HEK293T (cell line): Measurements from ENCODE around the gene STXBP1.

Experiments used
- ELF4 ChIP-seq: fragments of 450-650 bp; IDR thresholded peaks from 2 replicates; pipeline ENCODE4 v1.6.1; 2017; ENCODE audit warnings: antibody characterized with exemption
- FOXA1 ChIP-seq: fragments of 450-650 bp; IDR thresholded peaks from 2 replicates; pipeline ENCODE4 v1.6.1; 2016; ENCODE audit warnings: mild to moderate bottlenecking
- FOXM1 ChIP-seq: fragments of 450-650 bp; IDR thresholded peaks from 2 replicates; pipeline ENCODE4 v1.6.1; 2017; ENCODE audit warnings: mild to moderate bottlenecking, borderline replicate concordance
- LEF1 ChIP-seq: fragments of 450-650 bp; IDR thresholded peaks from 2 replicates; pipeline ENCODE4 v1.6.1; 2017; ENCODE audit warnings: mild to moderate bottlenecking, borderline replicate concordance
- SP1 ChIP-seq: fragments of 450-650 bp; IDR thresholded peaks from 2 replicates; pipeline ENCODE4 v1.6.1; 2017

DNA sequence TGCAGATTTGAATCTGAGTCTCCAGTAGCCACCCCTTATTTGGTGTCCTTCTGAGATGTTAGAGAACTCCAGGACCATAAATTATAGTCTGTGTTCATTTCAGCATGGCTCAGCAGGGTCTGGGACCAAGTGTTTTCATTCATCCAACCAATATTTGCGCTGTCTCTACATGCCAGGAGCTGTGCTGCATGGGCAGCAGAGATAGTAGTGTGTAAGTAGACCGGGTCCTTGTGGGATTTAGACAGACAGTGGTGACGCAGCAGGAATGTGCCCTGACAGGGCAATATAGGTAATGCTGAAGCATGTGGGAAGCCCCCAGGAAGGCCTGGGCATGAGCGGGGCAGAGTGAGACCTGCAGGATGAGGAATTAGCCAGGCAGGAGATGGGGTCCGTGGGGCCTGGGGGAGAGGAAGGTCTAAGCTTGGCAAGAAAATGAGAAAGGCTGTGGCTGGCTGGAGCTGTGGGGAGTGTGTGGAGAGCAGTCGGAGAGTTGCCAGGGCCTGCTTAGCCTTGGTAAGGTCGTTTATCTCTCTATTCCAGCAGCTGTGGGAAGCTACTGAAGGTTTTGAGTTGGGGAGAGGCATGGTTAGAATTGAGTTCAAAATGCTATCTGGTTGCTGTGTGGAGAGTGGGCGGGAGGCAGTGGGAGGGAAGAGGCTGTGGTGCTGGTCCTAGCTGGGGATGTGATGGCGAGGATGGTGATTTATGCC is 16.8 kb downstream of the STXBP1 start:
- TF ChIP-seq SP1 (no peak), FOXM1 (no peak), FOXA1 (no peak), LEF1 (no peak), ELF4 (no peak)
